GM20000 (cell line): ENCODE data around the gene NTS.

Experiments used
- DNase-seq: peaks from one replicate; pipeline ENCODE4 v3.0.0; 2012; ENCODE audit warnings: low spot score
- CTCF ChIP-seq: IDR thresholded peaks from 2 replicates; pipeline ENCODE4 v1.5.1; 2012; ENCODE audit warnings: mild to moderate bottlenecking, control low read depth; ENCODE audit errors: extremely low read depth, missing control alignments

The NTS gene

GRCh38 chr12:85927166-85927565 is 53.1 kb downstream of the NTS start:
- DNase-seq = no peak
- no peak for TF ChIP-seq CTCF
